ENCODE data around the gene NINL.
"Not testable (repeated sequence)": the region's sequence is repeated elsewhere in the genome, so short reads cannot be mapped to it uniquely, and the experiment has no call there.

NINL gene

DNA sequence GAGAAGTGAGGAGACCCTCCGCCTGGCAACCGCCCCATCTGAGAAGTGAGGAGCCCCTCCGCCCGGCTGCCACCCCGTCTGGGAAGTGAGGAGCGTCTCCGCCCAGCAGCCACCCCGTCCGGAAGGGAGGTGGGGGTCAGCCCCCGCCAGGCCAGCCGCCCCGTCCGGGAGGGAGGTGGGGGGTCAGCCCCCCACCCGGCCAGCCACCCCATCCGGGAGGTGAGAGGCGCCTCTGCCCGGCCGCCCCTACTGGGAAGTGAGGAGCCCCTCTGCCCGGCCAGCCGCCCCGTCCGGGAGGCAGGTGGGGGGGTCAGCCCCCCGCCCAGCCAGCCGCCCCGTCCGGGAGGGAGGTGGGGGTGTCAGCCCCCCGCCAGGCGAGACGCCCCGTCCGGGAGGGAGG, 23.6 kb downstream of the NINL start:
- DNase-seq (ENCODE audit: insufficient read length, low spot score); FAIRE-seq: not testable (repeated sequence)

DNA sequence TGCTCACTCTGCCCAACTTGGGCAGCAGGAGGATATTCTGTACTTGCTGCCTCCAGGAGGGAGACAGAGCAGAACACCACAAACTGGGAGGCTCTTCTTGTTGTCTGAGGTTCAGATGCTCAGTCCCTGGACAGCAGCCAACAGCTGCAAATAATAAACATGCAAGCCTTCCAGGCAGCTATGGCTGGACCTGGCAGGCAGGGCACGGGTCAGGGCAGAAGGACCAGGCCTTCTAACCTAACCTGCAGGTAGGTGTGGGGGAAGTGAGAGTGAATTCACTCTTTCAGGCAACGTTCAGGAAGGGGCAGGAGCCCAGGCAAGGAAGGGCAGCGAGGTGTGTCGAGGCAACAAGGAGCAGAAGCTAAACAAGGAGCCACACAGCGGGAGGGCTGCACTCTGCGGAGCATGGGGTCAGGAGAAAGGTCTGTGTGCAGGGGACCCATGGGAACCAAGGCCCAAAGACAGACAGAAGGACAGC, 31.5 kb downstream of the NINL start:
- FAIRE-seq (peak; percentile 49), DNase-seq (ENCODE audit: insufficient read length, low spot score) (no peak)

DNA sequence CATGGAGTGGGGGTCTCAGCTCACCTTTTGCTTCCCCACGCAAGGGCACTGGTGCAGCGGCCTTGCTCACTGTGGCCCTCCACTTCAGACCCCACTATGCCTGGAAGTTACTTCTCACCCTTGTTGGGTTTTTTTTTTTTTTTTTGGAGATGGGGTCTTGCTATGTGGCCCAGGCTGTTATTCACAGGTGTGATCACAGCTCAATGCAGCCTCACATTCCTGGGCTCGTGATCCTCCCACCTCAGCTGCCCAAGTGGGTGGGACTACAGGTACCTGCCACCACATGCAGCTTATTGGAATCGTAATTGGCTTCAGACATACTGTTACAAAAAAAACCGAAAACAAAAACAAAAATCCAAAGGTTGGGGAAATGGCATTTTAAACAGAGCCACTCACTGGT, 32.4 kb downstream of the NINL start:
- no peak for DNase-seq (ENCODE audit: insufficient read length, low spot score)
- no peak for FAIRE-seq

DNA sequence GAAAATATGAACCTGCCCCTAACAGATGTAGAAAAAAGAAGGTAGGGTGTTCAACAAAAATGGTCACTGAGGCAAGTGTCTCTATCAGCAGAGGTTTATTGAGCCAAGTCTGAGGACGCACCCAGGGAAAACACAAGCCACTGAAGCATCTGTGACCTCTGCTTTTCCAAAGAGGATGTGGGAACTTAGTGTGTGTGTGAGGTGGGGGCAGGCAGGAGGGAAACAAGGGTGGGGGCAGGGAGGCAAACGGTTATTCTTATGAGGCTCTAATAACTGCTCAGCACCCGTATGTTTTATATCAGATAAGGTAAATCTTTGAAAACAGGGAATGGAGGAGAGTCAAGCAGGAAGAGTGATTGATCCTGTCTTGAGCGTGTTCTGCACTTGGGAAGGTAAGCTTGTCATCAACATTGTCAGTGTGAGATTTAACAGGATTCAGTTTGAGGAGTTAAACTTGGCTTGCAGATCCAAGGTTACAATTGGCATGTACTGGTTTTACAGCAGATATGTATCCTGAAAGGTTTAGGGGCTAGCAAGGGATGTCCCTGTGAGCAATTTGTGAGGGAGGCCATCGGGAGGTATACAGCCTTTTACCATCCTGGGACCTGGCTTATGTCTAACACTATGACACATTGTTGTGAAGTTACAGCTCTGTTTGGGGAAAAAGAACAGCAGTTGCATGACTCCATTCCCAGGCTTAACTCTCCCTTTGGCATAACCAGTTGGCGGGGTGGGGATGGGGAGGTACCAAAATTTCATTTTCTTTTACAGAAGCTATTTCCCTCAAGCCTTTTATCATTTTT, 33.7 kb downstream of the NINL start:
- no peak for DNase-seq (ENCODE audit: insufficient read length, low spot score)
- peak; percentile 46 for FAIRE-seq

DNA sequence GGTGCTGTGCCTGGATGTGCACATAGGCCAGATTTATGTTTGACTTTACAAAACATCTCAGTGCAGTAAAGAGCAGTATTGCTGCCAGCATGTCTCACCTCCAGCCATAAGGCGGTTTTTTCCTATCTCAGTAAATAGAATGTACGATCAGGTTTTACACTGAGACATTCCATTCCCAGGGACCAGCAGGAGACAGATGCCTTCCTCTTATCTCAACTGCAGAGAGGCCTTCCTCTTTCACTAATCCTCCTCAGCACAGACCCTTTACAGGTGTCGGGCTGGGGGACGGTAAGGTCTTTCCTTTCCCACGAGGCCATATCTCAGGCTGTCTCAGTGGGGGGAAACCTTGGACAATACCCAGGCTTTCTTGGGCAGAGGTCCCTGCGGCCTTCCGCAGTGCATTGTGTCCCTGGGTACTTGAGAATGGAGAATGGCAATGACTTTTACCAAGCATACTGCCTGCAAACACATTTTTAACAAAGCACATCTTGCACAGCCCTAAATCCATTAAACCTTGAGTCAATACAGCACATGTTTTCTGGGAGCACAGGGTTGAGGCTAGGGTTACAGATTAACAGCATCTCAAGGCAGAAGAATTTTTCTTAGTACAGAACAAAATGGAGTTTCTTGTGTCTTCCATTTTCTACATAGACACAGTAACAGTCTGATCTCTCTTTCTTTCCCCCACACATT, 34.5 kb downstream of the NINL start:
- FAIRE-seq; DNase-seq (ENCODE audit: insufficient read length, low spot score): not testable (repeated sequence)

DNA sequence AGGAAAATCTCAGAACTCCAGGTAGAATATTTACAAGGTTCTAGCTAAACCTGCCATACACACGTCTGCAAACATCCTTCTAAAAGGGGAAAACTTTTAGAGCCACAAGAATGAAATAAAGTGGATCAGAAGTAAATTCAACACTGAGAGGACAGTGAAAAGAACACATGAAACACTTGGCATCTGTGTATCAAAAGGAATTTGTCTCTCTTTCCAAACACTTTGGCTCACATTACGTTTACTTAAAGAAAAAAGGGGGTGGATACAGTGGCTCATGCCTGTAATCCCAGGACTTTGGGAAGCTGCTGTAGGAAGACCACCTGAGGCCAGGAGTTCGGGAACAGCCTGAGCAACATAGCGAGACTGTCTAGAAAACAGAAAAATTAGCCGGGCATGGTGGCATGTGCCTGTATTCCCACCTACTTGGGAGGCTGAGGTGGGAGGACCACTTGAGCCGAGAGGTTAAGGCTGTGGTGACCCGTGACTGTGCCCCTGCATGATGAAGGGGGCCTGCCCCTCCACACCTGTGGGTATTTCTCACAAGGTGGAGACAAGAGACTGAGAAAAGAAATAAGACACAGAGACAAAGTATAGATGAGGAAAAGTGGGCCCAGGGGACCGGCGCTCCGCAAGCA, 35.4 kb downstream of the NINL start:
- DNase-seq (ENCODE audit: insufficient read length, low spot score): no peak
- FAIRE-seq: no peak

DNA sequence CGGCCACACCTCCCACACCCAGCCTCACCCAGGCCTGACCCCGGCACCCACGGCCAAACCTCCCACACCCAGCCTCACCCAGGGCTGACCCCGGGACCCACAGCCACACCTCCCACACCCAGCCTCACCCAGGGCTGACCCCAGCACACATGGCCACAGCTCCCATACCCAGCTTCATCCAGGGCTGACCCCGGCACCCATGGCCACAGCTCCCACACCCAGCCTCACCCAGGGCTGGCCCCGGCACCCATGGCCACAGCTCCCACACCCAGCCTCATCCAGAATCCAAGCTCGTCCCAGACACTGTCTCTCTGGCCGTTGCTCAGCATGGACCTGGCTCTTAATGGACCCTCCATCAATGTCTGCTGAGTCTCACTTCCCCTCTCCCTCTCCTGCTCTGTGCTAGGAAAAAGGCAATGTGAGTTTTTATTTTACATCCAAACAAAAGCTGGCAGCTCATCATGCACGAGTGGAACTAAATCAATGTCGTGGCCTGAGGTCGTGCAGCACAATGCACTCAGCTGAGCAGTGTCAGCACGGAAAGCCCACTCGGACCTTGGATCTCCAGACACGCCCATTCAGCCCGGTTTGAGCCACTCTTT, 36.1 kb downstream of the NINL start:
- no peak for FAIRE-seq
- DNase-seq (ENCODE audit: insufficient read length, low spot score): no peak

DNA sequence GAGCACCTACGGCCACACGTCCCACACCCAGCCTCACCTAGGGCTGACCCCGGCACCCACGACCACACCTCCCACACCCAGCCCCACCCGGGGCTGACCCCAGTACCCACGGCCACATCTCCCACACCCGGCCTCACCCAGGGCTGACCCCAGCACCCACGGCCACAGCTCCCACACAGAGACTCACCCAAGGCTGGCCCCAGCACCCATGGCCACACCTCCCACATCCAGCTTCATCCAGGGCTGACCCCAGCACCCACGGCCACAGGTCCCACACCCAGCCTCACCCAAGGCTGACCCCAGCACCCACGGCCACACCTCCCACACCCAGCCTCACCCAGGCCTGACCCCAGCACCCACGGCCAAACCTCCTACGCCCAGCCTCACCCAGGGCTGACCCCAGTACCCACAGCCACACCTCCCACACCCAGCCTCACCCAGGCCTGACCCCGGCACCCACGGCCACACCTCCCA, 36.7 kb downstream of the NINL start:
- DNase-seq (ENCODE audit: insufficient read length, low spot score): no peak
- no peak for FAIRE-seq

DNA sequence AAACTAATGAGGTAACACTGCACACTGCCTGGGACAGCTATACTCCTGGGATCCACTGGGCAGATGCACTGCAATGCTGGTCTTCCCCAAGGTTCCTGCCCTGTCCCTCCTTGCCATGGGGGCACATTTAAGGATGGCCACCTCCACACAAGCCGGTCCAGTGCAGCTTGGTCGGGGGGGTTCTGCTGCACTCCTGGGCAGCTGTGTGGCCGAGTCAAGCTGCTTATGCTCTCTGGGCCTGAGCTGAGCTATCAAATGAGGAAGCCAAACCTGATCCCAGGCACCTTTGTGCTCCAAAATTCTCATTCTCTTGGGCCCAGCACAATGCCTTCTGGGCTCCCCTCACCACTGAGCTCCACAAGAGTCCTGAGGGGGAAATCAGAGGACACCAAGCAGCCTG, 37.3 kb downstream of the NINL start:
- no peak for DNase-seq (ENCODE audit: insufficient read length, low spot score)
- no peak for FAIRE-seq

DNA sequence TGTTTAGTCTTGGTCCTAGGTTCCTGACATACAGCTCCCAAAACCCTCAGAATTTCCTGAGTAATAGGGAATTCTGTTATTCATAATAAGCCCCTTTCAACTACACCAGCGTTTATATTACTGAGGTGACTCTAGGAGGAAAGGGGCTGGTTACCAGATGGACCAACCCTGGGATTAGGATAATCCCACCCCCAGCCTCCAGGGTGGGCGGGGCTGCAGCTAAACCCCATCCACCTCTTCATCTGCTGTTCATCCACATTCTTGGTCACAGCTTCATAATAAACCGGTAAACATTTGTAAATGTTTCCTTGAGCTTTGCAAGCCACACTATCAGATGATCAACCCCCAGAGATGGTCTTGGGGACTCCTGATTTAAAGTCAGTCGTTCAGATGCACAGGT, 38.3 kb downstream of the NINL start:
- no peak for DNase-seq (ENCODE audit: insufficient read length, low spot score)

DNA sequence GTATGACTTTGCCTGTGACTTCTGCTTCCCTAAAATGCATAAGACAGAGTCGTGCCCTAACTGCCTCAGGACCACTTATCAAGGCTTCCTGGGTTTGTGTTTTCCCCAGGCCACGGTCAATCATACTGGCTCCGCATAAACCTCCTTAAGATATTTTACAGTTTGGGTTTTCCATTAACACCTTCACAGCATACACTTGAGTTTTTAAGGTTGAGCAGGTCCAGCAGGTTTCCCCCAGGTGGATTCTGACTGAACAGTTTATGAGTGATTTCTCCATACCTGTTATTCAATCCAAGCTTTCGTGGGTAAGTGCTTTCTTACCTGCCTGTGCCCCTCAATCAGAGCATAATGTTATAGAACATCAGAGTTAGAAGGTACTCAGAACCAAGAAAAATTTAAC, 39.3 kb downstream of the NINL start:
- FAIRE-seq (no peak), DNase-seq (ENCODE audit: insufficient read length, low spot score) (no peak)

More for the DNA sequence above, 38.3 kb downstream of the NINL start:
- FAIRE-seq: no peak

DNA sequence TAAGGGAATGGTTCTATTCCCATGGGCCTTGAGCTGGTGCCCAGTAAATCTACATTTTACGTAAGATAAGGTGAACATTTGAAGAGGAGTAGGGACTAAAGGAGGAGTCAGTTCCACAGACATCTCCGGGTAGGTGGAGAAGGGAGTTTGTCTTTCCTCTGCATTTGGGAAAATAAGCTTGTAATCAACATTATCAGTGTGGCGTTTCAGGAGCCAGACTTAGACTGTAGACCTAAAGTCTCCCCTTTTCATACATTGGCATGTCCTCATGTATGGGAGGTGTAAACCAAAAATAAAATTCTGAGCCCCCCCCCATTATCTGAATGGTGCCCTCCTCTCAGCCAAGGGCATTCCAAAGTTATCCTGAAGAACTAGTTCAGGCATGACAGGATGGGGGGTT, 40.2 kb downstream of the NINL start:
- no peak for FAIRE-seq
- no peak for DNase-seq (ENCODE audit: insufficient read length, low spot score)

DNA sequence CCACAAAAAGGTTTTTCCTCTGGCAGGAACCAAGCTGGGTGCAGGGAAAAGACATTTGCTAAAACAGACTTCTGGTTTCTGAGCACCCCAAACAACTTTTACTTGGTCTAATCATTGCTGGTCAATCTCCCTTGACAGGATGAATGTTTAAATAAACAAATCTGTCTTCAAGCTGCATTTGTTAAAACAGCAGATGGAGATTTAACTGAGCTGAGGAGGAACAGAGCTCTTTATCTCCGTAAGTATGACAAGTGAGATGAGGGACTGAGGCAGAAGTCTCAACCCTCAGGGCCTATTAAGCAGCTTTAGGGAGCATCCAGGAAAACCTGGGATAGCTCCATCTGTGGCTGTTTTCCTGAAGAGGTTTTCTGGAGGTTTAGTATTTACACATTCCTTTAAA, 40.6 kb downstream of the NINL start:
- DNase-seq (ENCODE audit: insufficient read length, low spot score) (no peak), FAIRE-seq (no peak)

DNA sequence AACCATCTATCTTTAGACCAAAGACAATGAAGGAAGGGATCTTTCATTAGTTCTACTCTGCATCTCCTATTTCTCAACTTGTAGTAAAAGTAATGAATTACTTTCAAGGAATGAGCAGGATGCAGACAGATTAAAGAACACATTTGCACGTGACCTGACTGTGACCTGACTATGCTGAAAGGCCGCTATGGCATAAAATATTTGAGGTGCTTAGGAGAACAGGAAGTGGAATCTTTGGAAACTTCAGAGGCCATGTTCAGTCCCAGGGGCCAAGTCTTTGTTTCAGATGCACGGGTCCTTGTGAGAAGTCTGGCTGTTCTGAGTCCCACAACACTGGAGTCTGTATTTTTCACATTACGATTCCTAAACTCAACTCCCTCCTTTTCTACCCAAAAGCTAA, 41.0 kb downstream of the NINL start:
- FAIRE-seq: no peak
- DNase-seq (ENCODE audit: insufficient read length, low spot score): no peak

DNA sequence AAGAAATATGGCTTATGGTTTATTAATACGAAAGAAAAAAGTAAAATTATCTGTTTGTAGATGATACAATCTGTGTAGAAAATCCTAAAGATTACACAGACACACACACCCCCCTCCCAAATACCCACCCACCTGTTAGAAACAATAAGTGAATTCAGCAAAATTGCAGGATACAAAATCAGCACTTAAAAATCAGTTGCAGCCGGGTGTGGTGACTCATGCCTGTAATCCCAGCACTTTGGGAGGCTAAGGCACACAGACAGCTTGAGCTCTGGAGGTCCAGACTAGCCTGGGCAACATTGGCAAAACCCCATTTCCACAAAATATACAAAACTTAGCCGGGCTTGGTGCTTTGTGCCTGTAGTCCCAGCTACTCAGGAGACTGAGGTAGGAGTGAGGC, 42.3 kb downstream of the NINL start:
- FAIRE-seq: no peak
- no peak for DNase-seq (ENCODE audit: insufficient read length, low spot score)

DNA sequence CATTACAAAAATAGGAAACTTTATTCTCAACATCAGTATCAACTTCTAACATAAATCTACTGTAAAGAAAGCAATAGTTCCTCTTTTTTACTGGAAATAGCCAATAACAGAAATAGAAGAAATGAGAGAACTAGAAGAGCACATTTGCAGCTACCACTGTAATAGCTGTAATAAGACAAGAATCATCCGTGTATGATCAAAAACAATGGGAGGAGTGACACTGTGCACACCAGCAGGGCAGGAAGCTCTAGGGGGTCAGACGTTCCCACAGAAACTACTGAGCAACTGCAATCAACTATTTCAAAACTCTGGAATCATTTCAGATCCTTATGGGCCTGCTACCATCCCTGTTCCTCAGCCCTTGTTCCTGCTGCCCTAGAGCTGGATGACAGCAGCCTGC, 43.7 kb downstream of the NINL start:
- no peak for FAIRE-seq
- DNase-seq (ENCODE audit: insufficient read length, low spot score): no peak

DNA sequence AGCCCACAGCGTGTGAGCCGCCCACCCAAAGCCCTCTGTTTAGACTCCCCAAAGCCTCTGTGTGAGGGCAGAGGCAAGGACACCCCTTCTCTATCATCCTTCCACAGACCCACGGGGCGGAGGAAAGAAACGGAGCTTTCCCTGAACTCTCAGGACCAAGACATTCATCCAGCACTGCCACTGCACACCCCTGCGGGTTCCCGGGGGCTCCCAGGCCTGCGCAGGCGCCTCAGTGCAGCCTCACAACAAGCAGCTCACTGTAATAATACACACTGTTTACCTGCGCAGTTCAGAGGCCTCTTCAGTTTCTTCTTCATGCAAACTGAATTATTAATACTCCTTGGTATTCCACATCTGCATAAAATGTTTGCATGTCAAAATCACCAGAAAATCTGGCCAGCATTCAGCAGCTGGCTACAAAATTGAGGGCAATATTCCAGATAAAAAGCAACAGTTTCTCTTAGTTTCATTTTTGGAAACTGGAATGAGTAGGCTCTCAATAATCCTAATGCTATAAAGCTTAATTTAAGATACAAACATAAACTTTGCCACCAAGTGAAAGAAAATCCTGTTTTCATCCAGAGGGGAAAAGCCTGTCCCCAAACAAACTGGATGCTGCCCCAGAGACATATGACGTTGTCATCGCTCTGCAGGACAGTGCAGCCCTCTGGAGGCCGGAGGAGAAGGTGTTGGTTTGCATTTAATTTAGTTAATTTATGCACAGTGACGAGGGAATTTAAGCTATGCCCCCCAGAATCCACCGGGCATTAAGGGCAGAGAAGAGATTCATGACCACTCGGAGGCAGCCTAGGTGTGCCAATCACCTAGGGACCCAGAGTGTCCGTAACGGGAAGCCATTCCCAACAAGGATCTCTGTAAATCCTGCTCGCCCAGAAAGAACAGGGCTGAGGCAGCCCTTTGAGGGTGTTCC, 45.3 kb downstream of the NINL start:
- no peak for DNase-seq (ENCODE audit: insufficient read length, low spot score)
- FAIRE-seq: no peak

DNA sequence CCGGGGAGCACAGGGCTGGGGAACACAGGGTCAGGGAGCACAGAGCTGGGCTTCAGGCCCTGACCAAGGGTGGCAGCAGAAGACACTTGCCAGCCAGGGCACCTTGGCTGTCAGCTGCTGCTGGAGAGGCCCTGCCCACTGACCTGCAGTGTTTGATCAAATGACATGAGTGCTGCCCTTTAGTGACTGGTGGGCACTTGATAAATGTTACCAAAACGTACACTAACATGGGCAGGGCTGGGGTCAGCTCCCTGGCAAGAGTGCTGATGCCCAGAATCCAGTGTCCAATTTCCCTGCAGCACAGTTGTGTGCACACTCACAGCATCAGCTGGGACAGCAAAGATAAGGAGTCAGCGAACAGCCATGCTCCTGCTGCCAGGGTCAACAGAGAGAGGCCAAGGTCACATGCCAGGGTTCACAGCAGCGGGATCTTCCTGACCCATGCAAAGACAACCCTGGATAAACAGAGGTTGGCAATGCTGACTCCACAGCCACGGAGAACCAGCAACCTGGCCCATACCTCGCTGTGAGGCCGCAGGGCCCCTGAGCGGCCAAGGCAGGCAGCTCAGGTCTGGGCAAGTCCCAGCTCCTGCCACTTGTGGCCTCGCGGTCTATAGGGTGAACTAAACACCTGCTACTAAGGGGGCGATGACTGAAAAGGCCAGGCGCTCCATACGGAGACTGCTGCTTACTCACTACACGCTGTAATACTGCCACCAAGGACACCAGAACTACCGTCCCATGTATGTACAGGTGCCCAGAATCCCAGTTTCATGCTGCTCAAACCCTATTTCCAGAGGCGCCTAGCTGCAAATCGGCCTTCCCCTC, 46.3 kb downstream of the NINL start:
- FAIRE-seq (peak; percentile 71), DNase-seq (ENCODE audit: insufficient read length, low spot score) (no peak)

DNA sequence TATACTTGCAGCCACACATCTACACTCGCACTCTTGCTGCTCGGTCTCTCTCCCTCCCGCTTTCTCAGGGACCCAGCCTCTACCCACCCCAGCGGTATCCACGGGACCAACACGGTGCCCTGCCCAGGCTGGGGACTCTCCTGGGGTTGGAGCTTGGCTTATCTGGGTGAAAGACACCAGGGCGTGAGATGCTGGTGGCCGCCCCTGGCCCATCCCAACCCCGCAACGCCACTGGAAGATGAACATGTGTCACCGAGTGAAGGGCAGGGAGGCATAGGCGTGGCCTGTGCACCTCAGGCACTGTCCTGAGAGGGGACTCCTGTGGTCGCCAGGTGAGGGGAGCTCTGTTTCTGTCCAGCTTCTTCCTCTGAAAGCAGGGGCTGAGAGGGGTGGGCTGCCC, 47.4 kb downstream of the NINL start:
- FAIRE-seq (no peak), DNase-seq (ENCODE audit: insufficient read length, low spot score) (no peak)
